Measurements from ENCODE around the gene RSRC1. TPM values are rescaled to one million over a fixed set of nuclear protein-coding genes. Genes with fewer than 3 reads are reported as not detected.
"Not testable (repeated sequence)": the region's sequence is repeated elsewhere in the genome, so short reads cannot be mapped to it uniquely, and the experiment has no call there.

Gene RSRC1
- total and polyA plus RNA-seq, 2 experiments from 2014 or later = 22.6 to 34.1 TPM

DNA sequence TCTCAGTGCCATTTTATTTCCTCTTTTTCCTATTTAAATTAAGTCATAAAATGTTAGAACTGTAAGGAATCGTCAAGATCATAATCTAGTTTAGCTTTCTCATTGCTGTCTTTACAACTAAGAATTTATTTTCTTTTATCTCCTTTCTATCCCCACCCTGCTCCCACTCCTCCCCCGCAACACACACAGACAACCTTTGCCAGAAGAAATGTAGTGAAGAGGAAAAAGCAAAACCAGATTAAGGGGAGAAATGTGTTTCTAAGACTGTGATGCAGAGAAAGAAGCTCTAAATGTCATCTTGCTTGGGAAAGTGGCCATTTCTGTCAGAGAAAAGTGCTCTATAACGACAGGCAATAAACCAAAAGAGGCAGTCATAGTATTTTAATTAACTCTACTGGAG is 382.8 kb downstream of the RSRC1 start:
- no peaks in the 10 kb centered on the region for H4K20me1 ChIP-seq (ENCODE audit: insufficient read depth, poor library complexity, severe bottlenecking)
- H2AFZ ChIP-seq = no peak overlapping the region
- no peaks in the 10 kb centered on the region for H3K27me3 ChIP-seq
- H3K27ac ChIP-seq = no peak overlapping the region
- no peaks in the 10 kb centered on the region for H3K4me1 ChIP-seq (ENCODE audit: insufficient read depth)
- no peak overlapping the region for H3K4me3 ChIP-seq
- no peaks in the 10 kb centered on the region for H3K36me3 ChIP-seq (replicated peaks; ENCODE audit: insufficient read depth, low read depth)
- H3K9me2 ChIP-seq (replicated peaks; ENCODE audit: insufficient read depth) = no peaks in the 10 kb centered on the region
- DNase-seq (ENCODE audit: low spot score) = no peak
- no peaks in the 10 kb centered on the region for H3K79me2 ChIP-seq
- no peaks in the 10 kb centered on the region for H3K9me3 ChIP-seq (ENCODE audit: low read depth)
- TF ChIP-seq EZH2 (IDR thresholded peaks at IDR 0.05; ENCODE audit: borderline replicate concordance) (no peak), EZH2phosphoT487 (IDR thresholded peaks at IDR 0.05; ENCODE audit: low read depth, severe bottlenecking, unreplicated experiment) (no peak)
- TF ChIP-seq, protein P1, sequence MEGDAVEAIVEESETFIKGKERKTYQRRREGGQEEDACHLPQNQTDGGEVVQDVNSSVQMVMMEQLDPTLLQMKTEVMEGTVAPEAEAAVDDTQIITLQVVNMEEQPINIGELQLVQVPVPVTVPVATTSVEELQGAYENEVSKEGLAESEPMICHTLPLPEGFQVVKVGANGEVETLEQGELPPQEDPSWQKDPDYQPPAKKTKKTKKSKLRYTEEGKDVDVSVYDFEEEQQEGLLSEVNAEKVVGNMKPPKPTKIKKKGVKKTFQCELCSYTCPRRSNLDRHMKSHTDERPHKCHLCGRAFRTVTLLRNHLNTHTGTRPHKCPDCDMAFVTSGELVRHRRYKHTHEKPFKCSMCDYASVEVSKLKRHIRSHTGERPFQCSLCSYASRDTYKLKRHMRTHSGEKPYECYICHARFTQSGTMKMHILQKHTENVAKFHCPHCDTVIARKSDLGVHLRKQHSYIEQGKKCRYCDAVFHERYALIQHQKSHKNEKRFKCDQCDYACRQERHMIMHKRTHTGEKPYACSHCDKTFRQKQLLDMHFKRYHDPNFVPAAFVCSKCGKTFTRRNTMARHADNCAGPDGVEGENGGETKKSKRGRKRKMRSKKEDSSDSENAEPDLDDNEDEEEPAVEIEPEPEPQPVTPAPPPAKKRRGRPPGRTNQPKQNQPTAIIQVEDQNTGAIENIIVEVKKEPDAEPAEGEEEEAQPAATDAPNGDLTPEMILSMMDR (IDR thresholded peaks at IDR 0.05; ENCODE audit: poor library complexity) = no peak
- no peak overlapping the region for H3K4me2 ChIP-seq
- WGBS (ENCODE audit: low lambda C conversion rate, missing lambda C conversion rate) = 39% methylated on average over 3 of the region's 3 CpGs

DNA sequence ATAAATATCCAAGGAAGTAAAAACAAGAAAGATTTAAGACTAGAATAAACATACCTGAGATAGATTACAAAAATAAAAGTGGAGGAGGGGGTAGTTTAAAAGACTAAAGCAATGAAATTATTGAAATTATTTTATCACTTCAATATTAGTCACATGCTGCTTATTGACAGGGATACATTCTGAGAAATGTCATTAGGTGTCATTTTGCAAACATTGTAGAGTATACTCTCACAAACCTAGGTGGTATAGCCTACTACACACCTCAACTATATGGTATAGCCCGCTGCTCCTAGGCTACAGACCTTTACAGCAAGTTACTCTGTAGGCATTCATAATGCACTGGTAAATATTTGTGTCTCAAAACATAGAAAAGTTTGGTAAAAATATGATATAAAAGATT is 384.0 kb downstream of the RSRC1 start:
- no peaks in the 10 kb centered on the region for H3K4me1 ChIP-seq (ENCODE audit: insufficient read depth)
- H3K27ac ChIP-seq = no peak overlapping the region
- no peaks in the 10 kb centered on the region for H3K9me2 ChIP-seq (replicated peaks; ENCODE audit: insufficient read depth)
- no peaks in the 10 kb centered on the region for H3K79me2 ChIP-seq
- no peak overlapping the region for H3K4me2 ChIP-seq
- TF ChIP-seq EZH2phosphoT487 (IDR thresholded peaks at IDR 0.05; ENCODE audit: low read depth, severe bottlenecking, unreplicated experiment) = no peak
- no peak for TF ChIP-seq EZH2 (IDR thresholded peaks at IDR 0.05; ENCODE audit: borderline replicate concordance)
- TF ChIP-seq, protein P1 (IDR thresholded peaks at IDR 0.05; ENCODE audit: poor library complexity) = no peak
- no peaks in the 10 kb centered on the region for H3K36me3 ChIP-seq (replicated peaks; ENCODE audit: insufficient read depth, low read depth)
- H3K9me3 ChIP-seq (ENCODE audit: low read depth) = no peaks in the 10 kb centered on the region
- WGBS (ENCODE audit: low lambda C conversion rate, missing lambda C conversion rate) = 91% methylated on average over 1 of the region's 1 CpG
- no peak overlapping the region for H2AFZ ChIP-seq
- H3K27me3 ChIP-seq = no peaks in the 10 kb centered on the region
- H4K20me1 ChIP-seq (ENCODE audit: insufficient read depth, poor library complexity, severe bottlenecking) = no peaks in the 10 kb centered on the region
- DNase-seq (ENCODE audit: low spot score) = no peak
- H3K4me3 ChIP-seq = no peak overlapping the region

DNA sequence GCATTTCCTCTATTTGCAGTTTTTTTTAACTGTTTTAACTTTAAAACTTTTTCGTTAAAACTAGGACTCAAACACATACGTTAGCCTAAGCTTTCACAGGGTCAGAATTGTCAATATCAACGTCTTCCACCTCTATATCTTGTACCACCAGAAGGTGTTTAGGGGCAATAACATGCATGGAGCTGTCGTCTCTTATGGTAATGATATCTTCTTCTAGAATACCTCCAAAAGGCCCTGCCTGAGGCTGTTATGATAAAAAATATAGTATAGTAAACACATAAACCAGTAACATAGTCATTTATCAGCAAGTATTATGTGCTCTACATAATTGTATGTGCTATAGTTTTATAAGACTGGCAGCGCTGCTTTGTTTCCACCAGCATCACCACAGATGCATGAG is 384.8 kb downstream of the RSRC1 start:
- DNase-seq (ENCODE audit: low spot score) = no peak
- H3K79me2 ChIP-seq = no peaks in the 10 kb centered on the region
- H3K4me3 ChIP-seq = no peak overlapping the region
- H3K9me2 ChIP-seq (replicated peaks; ENCODE audit: insufficient read depth) = no peaks in the 10 kb centered on the region
- no peaks in the 10 kb centered on the region for H3K4me1 ChIP-seq (ENCODE audit: insufficient read depth)
- no peak overlapping the region for H2AFZ ChIP-seq
- no peak overlapping the region for H3K4me2 ChIP-seq
- H4K20me1 ChIP-seq (ENCODE audit: insufficient read depth, poor library complexity, severe bottlenecking) = no peaks in the 10 kb centered on the region
- H3K27me3 ChIP-seq = no peaks in the 10 kb centered on the region
- no peak overlapping the region for H3K27ac ChIP-seq
- no peaks in the 10 kb centered on the region for H3K36me3 ChIP-seq (replicated peaks; ENCODE audit: insufficient read depth, low read depth)
- TF ChIP-seq EZH2phosphoT487 (IDR thresholded peaks at IDR 0.05; ENCODE audit: low read depth, severe bottlenecking, unreplicated experiment) (no peak), EZH2 (IDR thresholded peaks at IDR 0.05; ENCODE audit: borderline replicate concordance) (no peak)
- TF ChIP-seq, protein P1 (IDR thresholded peaks at IDR 0.05; ENCODE audit: poor library complexity) = no peak
- WGBS (ENCODE audit: low lambda C conversion rate, missing lambda C conversion rate) = 77% methylated on average over 5 of the region's 5 CpGs
- no peaks in the 10 kb centered on the region for H3K9me3 ChIP-seq (ENCODE audit: low read depth)

DNA sequence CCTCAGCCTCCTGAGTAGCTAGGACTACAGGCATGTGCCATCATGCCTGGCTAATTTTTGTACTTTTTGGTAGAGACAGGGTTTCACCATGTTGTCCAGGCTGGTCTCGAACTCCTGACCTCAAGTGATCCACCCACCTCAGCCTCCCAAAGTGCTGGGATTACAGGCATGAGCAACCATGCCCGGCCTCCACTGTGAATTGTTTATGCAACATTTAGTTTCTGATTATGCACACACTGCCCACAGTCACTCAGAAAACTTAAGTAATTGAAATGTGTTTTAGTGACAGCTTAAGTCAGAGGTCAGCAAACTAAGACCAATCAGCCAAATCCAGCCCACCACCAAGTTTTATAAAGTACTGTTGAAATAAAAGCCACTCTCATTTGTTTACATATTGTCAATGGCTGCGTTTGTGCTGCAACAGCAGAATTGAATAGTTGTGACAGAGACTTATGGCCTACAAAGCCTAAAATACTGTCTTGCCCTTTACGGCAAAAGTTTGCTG is 385.6 kb downstream of the RSRC1 start:
- not testable (repeated sequence) for H3K27me3 ChIP-seq; H2AFZ ChIP-seq; DNase-seq (ENCODE audit: low spot score); H3K9me2 ChIP-seq (replicated peaks; ENCODE audit: insufficient read depth); H3K79me2 ChIP-seq; H3K9me3 ChIP-seq (ENCODE audit: low read depth); H3K4me2 ChIP-seq; H4K20me1 ChIP-seq (ENCODE audit: insufficient read depth, poor library complexity, severe bottlenecking); H3K27ac ChIP-seq; H3K36me3 ChIP-seq (replicated peaks; ENCODE audit: insufficient read depth, low read depth); H3K4me3 ChIP-seq; H3K4me1 ChIP-seq (ENCODE audit: insufficient read depth)
- WGBS (ENCODE audit: low lambda C conversion rate, missing lambda C conversion rate) = 75% methylated on average over 4 of the region's 4 CpGs

Data from hepatocyte (in vitro differentiated cells).